Neural cell (in vitro differentiated cells): ENCODE data around the gene SMAD1. TPM values are rescaled to one million over a fixed set of nuclear protein-coding genes. Genes with fewer than 3 reads are reported as not detected.

Experiments used
- H2AFZ ChIP-seq: fragments of 200-600, 300-800 bp; sonication (generic), shearing (Covaris generic); 2 replicates; pipeline ENCODE4 v1.6.0; 2014; ENCODE audit warnings: low read depth, mild to moderate bottlenecking, antibody characterized with exemption, low read length, moderate library complexity
- H3F3A ChIP-seq: fragments of 200-600 bp; shearing (Covaris generic); 2 replicates; pipeline ENCODE4 v1.6.1; 2016; ENCODE audit warnings: mild to moderate bottlenecking, moderate library complexity, mixed read lengths, antibody characterized with exemption, low read length; ENCODE audit not compliant: insufficient read depth, poor library complexity, severe bottlenecking
- H3K27ac ChIP-seq: fragments of 200-600, 300-800 bp; sonication (generic), shearing (Covaris generic); 2 replicates; pipeline ENCODE4 v1.5.1; 2014; ENCODE audit warnings: mild to moderate bottlenecking, low read length, moderate library complexity
- H3K27me3 ChIP-seq: fragments of 300-800, 200-600 bp; sonication (generic), shearing (Covaris generic); 2 replicates; pipeline ENCODE4 v1.6.0; 2014; ENCODE audit warnings: mild to moderate bottlenecking, low read depth, low read length, moderate library complexity; ENCODE audit not compliant: insufficient read depth
- H3K36me3 ChIP-seq: fragments of 300-800, 200-600 bp; sonication (generic), shearing (Covaris generic); 2 replicates; pipeline ENCODE4 v1.5.1; 2014; ENCODE audit warnings: mild to moderate bottlenecking, antibody characterized with exemption, low read length, moderate library complexity; ENCODE audit not compliant: insufficient read depth
- H3K4me2 ChIP-seq: fragments of 300-800, 200-600 bp; sonication (generic), shearing (Covaris generic); 2 replicates; pipeline ENCODE4 v1.6.0; 2014; ENCODE audit warnings: mild to moderate bottlenecking, low read length
- H3K4me3 ChIP-seq: fragments of 300-800, 200-600 bp; sonication (generic), shearing (Covaris generic); 2 replicates; pipeline ENCODE4 v1.5.1; 2014; ENCODE audit warnings: mild to moderate bottlenecking, low read length, moderate library complexity
- H3K79me2 ChIP-seq: fragments of 200-600 bp; shearing (Covaris generic); replicated peaks from 2 replicates; pipeline ENCODE4 v1.6.0; 2014; ENCODE audit warnings: mild to moderate bottlenecking, low read length, moderate library complexity; ENCODE audit not compliant: insufficient read depth
- H3K9ac ChIP-seq: fragments of 300-800, 200-600 bp; sonication (generic), shearing (Covaris generic); 2 replicates; pipeline ENCODE4 v1.6.1; 2016; ENCODE audit warnings: mild to moderate bottlenecking, low read length, mixed read lengths
- H3K9me2 ChIP-seq: fragments of 200-600 bp; shearing (Covaris generic); 2 replicates; pipeline ENCODE4 v1.6.1; 2016; ENCODE audit warnings: mild to moderate bottlenecking, low read length, mixed read lengths; ENCODE audit not compliant: insufficient read depth
- H3K9me3 ChIP-seq: fragments of 200-600, 300-800 bp; sonication (generic), shearing (Covaris generic); 2 replicates; pipeline ENCODE4 v1.6.1; 2016; ENCODE audit warnings: mild to moderate bottlenecking, mixed run types, low read length, moderate library complexity, mixed read lengths
- H4K20me1 ChIP-seq: fragments of 200-600 bp; shearing (Covaris generic); 2 replicates; pipeline ENCODE4 v1.6.1; 2016; ENCODE audit warnings: mild to moderate bottlenecking, mixed run types; ENCODE audit not compliant: insufficient read depth
- EP300 ChIP-seq: fragments of 450-650 bp; conservative IDR thresholded peaks from 2 replicates; pipeline ENCODE4 v1.6.1; 2014; ENCODE audit warnings: antibody characterized with exemption, mild to moderate bottlenecking, moderate library complexity; ENCODE audit not compliant: poor library complexity, severe bottlenecking
- EZH2 ChIP-seq: fragments of 200-600, 300-800 bp; shearing (Covaris generic), sonication (generic); IDR thresholded peaks from 2 replicates; pipeline ENCODE4 v1.6.1; 2014; ENCODE audit warnings: antibody characterized with exemption, low read length, borderline replicate concordance, mild to moderate bottlenecking; ENCODE audit not compliant: insufficient read depth, poor library complexity, severe bottlenecking
- MXI1 ChIP-seq: fragments of 450-650 bp; conservative IDR thresholded peaks from 2 replicates; pipeline ENCODE4 v1.6.1; 2014; ENCODE audit warnings: antibody characterized with exemption, mild to moderate bottlenecking; ENCODE audit not compliant: poor library complexity, severe bottlenecking
- POLR2AphosphoS5 ChIP-seq: IDR thresholded peaks from 2 replicates; pipeline ENCODE4 v1.6.1; 2012
- RAD21 ChIP-seq: fragments of 450-650 bp; conservative IDR thresholded peaks from 2 replicates; pipeline ENCODE4 v1.6.1; 2014; ENCODE audit warnings: antibody characterized with exemption, mild to moderate bottlenecking, moderate library complexity
- SMC3 ChIP-seq: fragments of 450-650 bp; conservative IDR thresholded peaks from 2 replicates; pipeline ENCODE4 v1.6.1; 2014; ENCODE audit warnings: antibody characterized with exemption, mild to moderate bottlenecking, moderate library complexity; ENCODE audit not compliant: poor library complexity
- TAF1 ChIP-seq: IDR thresholded peaks from 2 replicates; pipeline ENCODE4 v1.6.1; 2012; ENCODE audit warnings: low read depth
- polyA plus RNA-seq: library from polyadenylated mRNA; depleted of rRNA; stranded (reverse); fragments of >200 nt; gene quantifications from 2 replicates; pipeline ENCODE4 v1.2.3, GENCODE V29; 2014
- TF ChIP-seq, protein P1 (sequence below): fragments of 450-650 bp; IDR thresholded peaks from 2 replicates; pipeline ENCODE4 v1.5.1; 2014; ENCODE audit warnings: antibody characterized with exemption, mild to moderate bottlenecking, moderate library complexity; ENCODE audit not compliant: poor library complexity, severe bottlenecking
- TF ChIP-seq, protein P2 (sequence below): IDR thresholded peaks from 2 replicates; pipeline ENCODE4 v1.6.1; 2012; ENCODE audit warnings: borderline replicate concordance

The SMAD1 gene
- polyA plus RNA-seq, 1 donor from 2014 or later: 31.7 TPM

DNA sequence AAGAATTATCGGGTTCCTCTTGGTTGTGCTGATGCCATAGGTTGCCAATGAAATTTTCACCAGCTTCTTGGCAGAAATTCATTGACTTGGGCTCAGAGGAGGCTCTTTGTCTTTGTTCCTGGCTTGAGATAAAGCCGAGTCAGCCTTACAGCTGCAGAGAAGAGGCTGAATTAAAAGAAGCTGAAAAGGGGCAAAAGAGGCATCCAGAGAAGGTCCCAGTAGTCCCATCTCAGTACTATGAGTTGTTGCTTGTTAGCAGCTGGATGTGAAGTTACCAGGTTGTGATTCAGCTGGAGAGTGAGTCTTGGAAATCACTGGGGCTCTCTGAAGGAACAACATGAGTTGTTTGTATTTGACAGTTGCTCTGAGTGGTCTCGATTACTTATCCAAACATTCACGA is 59.7 kb downstream of the SMAD1 start:
- Histone ChIP-seq H3K9ac (no peak overlapping the region), H2AFZ (no peak overlapping the region), H3K4me2 (no peak overlapping the region), H3K27ac (no peak overlapping the region), H3K9me2 (no peaks in the 10 kb centered on the region), H3K9me3 (no peaks in the 10 kb centered on the region), H3K4me3 (no peak overlapping the region), H3K79me2 (no peaks in the 10 kb centered on the region), H3F3A (no peaks in the 10 kb centered on the region), H3K36me3 (peaks cover 6% of the 10 kb centered on the region), H4K20me1 (no peaks in the 10 kb centered on the region), H3K27me3 (no peaks in the 10 kb centered on the region)
- TF ChIP-seq SMC3 (no peak), RAD21 (no peak), TAF1 (no peak), POLR2AphosphoS5 (no peak), MXI1 (no peak), EP300 (no peak), EZH2 (no peak)
- TF ChIP-seq, protein P1, sequence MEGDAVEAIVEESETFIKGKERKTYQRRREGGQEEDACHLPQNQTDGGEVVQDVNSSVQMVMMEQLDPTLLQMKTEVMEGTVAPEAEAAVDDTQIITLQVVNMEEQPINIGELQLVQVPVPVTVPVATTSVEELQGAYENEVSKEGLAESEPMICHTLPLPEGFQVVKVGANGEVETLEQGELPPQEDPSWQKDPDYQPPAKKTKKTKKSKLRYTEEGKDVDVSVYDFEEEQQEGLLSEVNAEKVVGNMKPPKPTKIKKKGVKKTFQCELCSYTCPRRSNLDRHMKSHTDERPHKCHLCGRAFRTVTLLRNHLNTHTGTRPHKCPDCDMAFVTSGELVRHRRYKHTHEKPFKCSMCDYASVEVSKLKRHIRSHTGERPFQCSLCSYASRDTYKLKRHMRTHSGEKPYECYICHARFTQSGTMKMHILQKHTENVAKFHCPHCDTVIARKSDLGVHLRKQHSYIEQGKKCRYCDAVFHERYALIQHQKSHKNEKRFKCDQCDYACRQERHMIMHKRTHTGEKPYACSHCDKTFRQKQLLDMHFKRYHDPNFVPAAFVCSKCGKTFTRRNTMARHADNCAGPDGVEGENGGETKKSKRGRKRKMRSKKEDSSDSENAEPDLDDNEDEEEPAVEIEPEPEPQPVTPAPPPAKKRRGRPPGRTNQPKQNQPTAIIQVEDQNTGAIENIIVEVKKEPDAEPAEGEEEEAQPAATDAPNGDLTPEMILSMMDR: no peak
- TF ChIP-seq, protein P2, sequence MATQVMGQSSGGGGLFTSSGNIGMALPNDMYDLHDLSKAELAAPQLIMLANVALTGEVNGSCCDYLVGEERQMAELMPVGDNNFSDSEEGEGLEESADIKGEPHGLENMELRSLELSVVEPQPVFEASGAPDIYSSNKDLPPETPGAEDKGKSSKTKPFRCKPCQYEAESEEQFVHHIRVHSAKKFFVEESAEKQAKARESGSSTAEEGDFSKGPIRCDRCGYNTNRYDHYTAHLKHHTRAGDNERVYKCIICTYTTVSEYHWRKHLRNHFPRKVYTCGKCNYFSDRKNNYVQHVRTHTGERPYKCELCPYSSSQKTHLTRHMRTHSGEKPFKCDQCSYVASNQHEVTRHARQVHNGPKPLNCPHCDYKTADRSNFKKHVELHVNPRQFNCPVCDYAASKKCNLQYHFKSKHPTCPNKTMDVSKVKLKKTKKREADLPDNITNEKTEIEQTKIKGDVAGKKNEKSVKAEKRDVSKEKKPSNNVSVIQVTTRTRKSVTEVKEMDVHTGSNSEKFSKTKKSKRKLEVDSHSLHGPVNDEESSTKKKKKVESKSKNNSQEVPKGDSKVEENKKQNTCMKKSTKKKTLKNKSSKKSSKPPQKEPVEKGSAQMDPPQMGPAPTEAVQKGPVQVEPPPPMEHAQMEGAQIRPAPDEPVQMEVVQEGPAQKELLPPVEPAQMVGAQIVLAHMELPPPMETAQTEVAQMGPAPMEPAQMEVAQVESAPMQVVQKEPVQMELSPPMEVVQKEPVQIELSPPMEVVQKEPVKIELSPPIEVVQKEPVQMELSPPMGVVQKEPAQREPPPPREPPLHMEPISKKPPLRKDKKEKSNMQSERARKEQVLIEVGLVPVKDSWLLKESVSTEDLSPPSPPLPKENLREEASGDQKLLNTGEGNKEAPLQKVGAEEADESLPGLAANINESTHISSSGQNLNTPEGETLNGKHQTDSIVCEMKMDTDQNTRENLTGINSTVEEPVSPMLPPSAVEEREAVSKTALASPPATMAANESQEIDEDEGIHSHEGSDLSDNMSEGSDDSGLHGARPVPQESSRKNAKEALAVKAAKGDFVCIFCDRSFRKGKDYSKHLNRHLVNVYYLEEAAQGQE: no peak

- no peak overlapping the region for H3K9ac ChIP-seq
- peaks cover 6% of the 10 kb centered on the region for H3K36me3 ChIP-seq
Measured at GRCh38 chr4:145545031-145545430, 63.4 kb downstream of the SMAD1 start.

More at GRCh38 chr4:145545031-145545430, 63.4 kb downstream of the SMAD1 start:
- Histone ChIP-seq H3F3A (no peaks in the 10 kb centered on the region), H3K79me2 (no peaks in the 10 kb centered on the region), H3K4me3 (no peak overlapping the region), H3K27me3 (no peaks in the 10 kb centered on the region), H2AFZ (no peak overlapping the region), H4K20me1 (no peaks in the 10 kb centered on the region), H3K4me2 (no peak overlapping the region), H3K27ac (no peak overlapping the region), H3K9me3 (no peaks in the 10 kb centered on the region), H3K9me2 (no peaks in the 10 kb centered on the region)
- TF ChIP-seq, protein P1: no peak
- TF ChIP-seq SMC3: no peak
- no peak for TF ChIP-seq MXI1
- TF ChIP-seq POLR2AphosphoS5: no peak
- TF ChIP-seq, protein P2: no peak
- no peak for TF ChIP-seq EP300
- no peak for TF ChIP-seq RAD21
- TF ChIP-seq TAF1: no peak
- TF ChIP-seq EZH2: no peak
